Prostate gland (tissue), 2 donors: ENCODE measurements around the gene STK10. TPM values are rescaled to one million over a fixed set of nuclear protein-coding genes. Genes with fewer than 3 reads are reported as not detected.
"Not testable (repeated sequence)": the region's sequence is repeated elsewhere in the genome, so short reads cannot be mapped to it uniquely, and the experiment has no call there.

Experiments used
- DNase-seq: peaks from one replicate; pipeline ENCODE4 v3.0.0-alpha.2; 2019; ENCODE audit warnings: low spot score
- H3K27ac ChIP-seq, 2 donors: fragments of 200-600 bp; sonication (generic); 2 replicates each; pipeline ENCODE4 v1.5.1; 2017 to 2019
- H3K27me3 ChIP-seq: fragments of 200-600 bp; sonication (generic); replicated peaks from 2 replicates; pipeline ENCODE4 v1.5.1; 2019; ENCODE audit not compliant: insufficient read depth
- H3K36me3 ChIP-seq, 2 donors: fragments of 200-600 bp; sonication (generic); 1 replicate in 1 of 2; 2 replicates in 1 of 2; pipeline versions ENCODE4 v1.5.1 to v1.8.1; 2017 to 2019
- H3K4me1 ChIP-seq: fragments of 200-600 bp; sonication (generic); replicated peaks from 2 replicates; pipeline ENCODE4 v1.5.1; 2019
- H3K4me3 ChIP-seq, 2 donors: fragments of 200-600 bp; sonication (generic); 2 replicates each; pipeline ENCODE4 v1.5.1; 2017 to 2019
- H3K9me3 ChIP-seq: fragments of 200-600 bp; sonication (generic); 2 replicates; pipeline ENCODE4 v1.5.1; 2017
- CTCF ChIP-seq, 4 experiments: fragments of 200-600 bp in 2 of 4; fragments of 450-650 bp in 2 of 4; sonication (generic) in 2 of 4; IDR thresholded peaks; 1 replicate in 3 of 4; 2 replicates in 1 of 4; pipeline ENCODE4 v1.5.1; 2016 to 2019; ENCODE audit warnings: antibody characterized with exemption in 4 of 4, mild to moderate bottlenecking in 2 of 4, moderate library complexity in 2 of 4
- POLR2A ChIP-seq: fragments of 450-650 bp; IDR thresholded peaks from one replicate; pipeline ENCODE4 v1.6.1; 2016; ENCODE audit warnings: antibody characterized with exemption, mild to moderate bottlenecking
- POLR2AphosphoS5 ChIP-seq: sonication (generic); formaldehyde crosslinking; IDR thresholded peaks from one replicate; pipeline ENCODE4 v1.6.1; 2017; ENCODE audit warnings: antibody characterized with exemption
- WGBS: methylation state at CpG from one replicate; pipeline ENCODE4 v1.1.5; 2018; 5-methylcytosine and 5-hydroxymethylcytosine counted together
- intact Hi-C: fragments of 100-400 bp; cut with DNase I; formaldehyde crosslinking; loops from one replicate; pipeline ENCODE4 v1.14.2; 2022
- total RNA-seq, 2 donors: library from RNA; depleted of rRNA; stranded (reverse); fragments of >200 nt; gene quantifications; one replicate each; pipeline ENCODE4 v1.1.0, GENCODE V29; 2016

STK10 gene
- total RNA-seq, 2 donors from 2014 or later, result 4.6 to 73.3 TPM

- no peaks in the 10 kb centered on the region for H3K4me1 ChIP-seq
- intact Hi-C loops, result no loop called here
- H3K27ac ChIP-seq, result no peak overlapping the region
- H3K4me3 ChIP-seq, result no peak overlapping the region
- H3K36me3 ChIP-seq, result no peaks in the 10 kb centered on the region
- TF ChIP-seq POLR2A (no peak), POLR2AphosphoS5 (no peak)
- no peaks in the 10 kb centered on the region for H3K27me3 ChIP-seq
- 96% methylated on average over 8 of the region's 8 CpGs for WGBS
- no peaks in the 10 kb centered on the region for H3K9me3 ChIP-seq
- no peak for DNase-seq
Measured at GRCh38 chr5:172211676-172212075, 23.7 kb upstream of the STK10 start.

- DNase-seq, result no peak
- no peaks in the 10 kb centered on the region for H3K4me1 ChIP-seq
Measured at GRCh38 chr5:172209714-172210113, 21.7 kb upstream of the STK10 start.

DNA sequence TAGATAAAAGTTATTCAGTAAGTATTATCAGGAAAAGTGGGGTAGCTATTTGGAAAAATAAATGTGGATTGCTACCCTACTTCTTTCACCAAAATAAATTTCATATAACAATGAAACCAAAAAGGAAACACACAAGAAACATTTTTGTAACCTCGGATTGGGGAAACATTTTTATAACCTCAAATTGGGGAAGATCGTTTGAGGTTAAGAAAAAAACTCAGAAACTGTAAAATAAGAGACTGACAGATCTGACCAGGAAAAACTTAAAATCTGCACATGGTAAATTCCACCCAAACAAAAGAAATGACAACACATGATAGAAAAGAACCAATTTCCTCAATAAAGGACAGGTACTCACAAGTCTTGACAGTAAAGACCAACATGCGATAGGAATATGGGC, 19.5 kb upstream of the STK10 start:
- Histone ChIP-seq H3K27ac (no peak overlapping the region), H3K4me1 (no peaks in the 10 kb centered on the region), H3K9me3 (no peaks in the 10 kb centered on the region), H3K4me3 (no peak overlapping the region), H3K27me3 (no peaks in the 10 kb centered on the region), H3K36me3 (no peaks in the 10 kb centered on the region)
- intact Hi-C loops, result no loop called here
- 26% methylated on average over 3 of the region's 3 CpGs for WGBS
- no peak for DNase-seq
- TF ChIP-seq POLR2A, result no peak
- no peak for TF ChIP-seq POLR2AphosphoS5
- TF ChIP-seq CTCF (IDR thresholded peaks at IDR 0.05), result no peak

More at GRCh38 chr5:172209714-172210113, 21.7 kb upstream of the STK10 start:
- no peak overlapping the region for H3K4me3 ChIP-seq
- 93% methylated on average over 2 of the region's 2 CpGs for WGBS
- no peak overlapping the region for H3K27ac ChIP-seq
- no peaks in the 10 kb centered on the region for H3K9me3 ChIP-seq
- TF ChIP-seq POLR2AphosphoS5 (no peak), CTCF (IDR thresholded peaks at IDR 0.05) (no peak), POLR2A (no peak)
- intact Hi-C loops, result no loop called here
- no peaks in the 10 kb centered on the region for H3K27me3 ChIP-seq
- no peaks in the 10 kb centered on the region for H3K36me3 ChIP-seq

- whole genome bisulfite sequencing, result 90% methylated on average over 11 of the region's 11 CpGs
Measured at GRCh38 chr5:172205984-172206383, 18.0 kb upstream of the STK10 start.

DNA sequence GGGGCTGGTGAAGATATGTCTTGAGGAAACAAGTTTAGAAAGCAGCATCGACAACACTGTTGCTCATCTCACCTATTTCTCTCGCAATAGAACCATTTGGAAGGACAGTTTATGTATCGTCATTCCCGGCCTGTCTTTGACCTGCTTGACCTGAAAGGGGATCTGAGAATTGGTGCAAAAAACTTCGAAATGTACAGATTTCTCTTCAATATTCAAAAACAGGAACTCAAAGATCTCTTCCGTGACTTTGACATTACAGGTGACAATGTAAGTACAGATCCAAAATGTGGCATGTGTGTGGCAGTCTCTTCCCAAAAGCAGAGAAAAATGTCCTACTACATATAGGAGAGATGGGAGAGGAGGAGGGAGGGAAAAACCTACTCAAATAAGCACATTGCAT, 12.5 kb upstream of the STK10 start:
- TF ChIP-seq POLR2A (no peak), CTCF (IDR thresholded peaks at IDR 0.05) (no peak), POLR2AphosphoS5 (no peak)
- Histone ChIP-seq H3K9me3 (no peaks in the 10 kb centered on the region), H3K27ac (no peak overlapping the region), H3K4me1 (no peaks in the 10 kb centered on the region), H3K4me3 (no peak overlapping the region), H3K27me3 (no peaks in the 10 kb centered on the region), H3K36me3 (no peaks in the 10 kb centered on the region)
- 88% methylated on average over 6 of the region's 6 CpGs for WGBS
- intact Hi-C loops, result no loop called here
- DNase-seq, result no peak

More at GRCh38 chr5:172205984-172206383, 18.0 kb upstream of the STK10 start:
- H3K27ac ChIP-seq, H3K9me3 ChIP-seq, H3K36me3 ChIP-seq, DNase-seq, H3K4me3 ChIP-seq, H3K4me1 ChIP-seq, intact Hi-C loops, H3K27me3 ChIP-seq: not testable (repeated sequence)

DNA sequence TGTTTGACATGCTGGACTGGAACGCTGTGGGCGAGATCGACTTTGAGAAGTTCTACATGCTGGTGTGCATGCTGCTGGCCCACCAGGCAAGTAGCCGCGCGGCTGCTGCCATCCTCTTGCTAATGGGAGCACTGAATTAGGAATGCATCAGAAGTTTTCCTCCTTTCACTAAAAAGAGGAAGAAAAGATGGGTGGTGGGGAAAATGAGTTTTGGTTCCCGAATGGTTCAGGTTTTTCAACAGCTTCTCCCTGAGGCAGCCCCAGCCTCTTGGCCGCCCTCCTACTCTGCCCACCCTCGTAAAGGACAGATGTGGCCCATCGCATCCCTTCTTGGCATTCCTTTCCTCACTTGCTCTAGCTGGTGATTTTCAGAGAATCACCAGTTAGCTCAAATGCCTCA, 11.4 kb upstream of the STK10 start:
- Histone ChIP-seq H3K36me3 (no peaks in the 10 kb centered on the region), H3K27me3 (no peaks in the 10 kb centered on the region), H3K27ac (no peak overlapping the region), H3K9me3 (no peaks in the 10 kb centered on the region), H3K4me3 (no peak overlapping the region), H3K4me1 (no peaks in the 10 kb centered on the region)
- no peak for DNase-seq
- intact Hi-C loops, result no loop called here
- WGBS, result 80% methylated on average over 10 of the region's 10 CpGs
- TF ChIP-seq POLR2A, result no peak
- TF ChIP-seq POLR2AphosphoS5, result no peak
- TF ChIP-seq CTCF (IDR thresholded peaks at IDR 0.05), result no peak

- H3K36me3 ChIP-seq, H3K27me3 ChIP-seq, intact Hi-C loops, DNase-seq, H3K9me3 ChIP-seq, H3K4me1 ChIP-seq, H3K27ac ChIP-seq, H3K4me3 ChIP-seq: not testable (repeated sequence)
- 72% methylated on average over 4 of the region's 4 CpGs for WGBS
Measured at GRCh38 chr5:172197775-172198174, 9.8 kb upstream of the STK10 start.
